WTC11 (cell line): Measurements from ENCODE around the gene ZMYND8. TPM values are rescaled to one million over a fixed set of nuclear protein-coding genes. Genes with fewer than 3 reads are reported as not detected.

ENCODE experiments used
- ATAC-seq: fragments of 200-7000 bp; cut with Tn5 transposase; 2 replicates; pipeline ENCODE4 v1.10.0; 2021; ENCODE audit warnings: mild to moderate bottlenecking, moderate library complexity
- CTCF ChIA-PET: fragments of 300-600 bp; sonication (Branson Sonifier 250); formaldehyde crosslinking; loops from one replicate; lab custom pipeline; 2021; ENCODE audit warnings: antibody characterized with exemption; lab: Charles Lee
- POLR2A ChIA-PET: fragments of 350-600 bp; sonication (Branson Sonifier 250); formaldehyde crosslinking; loops from one replicate; lab custom pipeline; 2021; ENCODE audit warnings: antibody characterized with exemption; lab: Charles Lee
- DNase-seq: peaks from one replicate; pipeline ENCODE4 v3.0.0; 2021; ENCODE audit warnings: low spot score
- H3K27ac Mint-ChIP-seq: 2 replicates; pipeline ENCODE4 v1.8.0; 2021; ENCODE audit warnings: mixed read lengths
- H3K27me3 Mint-ChIP-seq: 2 replicates; pipeline ENCODE4 v1.8.0; 2021; ENCODE audit warnings: low read depth, mild to moderate bottlenecking, moderate library complexity, mixed read lengths
- H3K36me3 Mint-ChIP-seq: 2 replicates; pipeline ENCODE4 v1.8.0; 2021; ENCODE audit warnings: mixed read lengths
- H3K4me1 Mint-ChIP-seq: 2 replicates; pipeline ENCODE4 v1.8.0; 2022; ENCODE audit warnings: mixed read lengths
- H3K4me3 Mint-ChIP-seq: 2 replicates; pipeline ENCODE4 v1.8.0; 2021; ENCODE audit warnings: mild to moderate bottlenecking, moderate library complexity, mixed read lengths
- H3K9me3 Mint-ChIP-seq: 2 replicates; pipeline ENCODE4 v1.8.0; 2021; ENCODE audit warnings: mixed read lengths
- AR ChIP-seq: fragments of 250-450 bp; sonication (Bioruptor Pico); IDR thresholded peaks from 2 replicates; pipeline ENCODE4 v1.9.0; 2021; ENCODE audit warnings: mild to moderate bottlenecking
- E2F5 ChIP-seq: sonication (generic); formaldehyde crosslinking; IDR thresholded peaks from 2 replicates; pipeline ENCODE4 v1.8.1; 2022; ENCODE audit warnings: mild to moderate bottlenecking, moderate library complexity, missing genetic modification reagents
- FOXJ3 ChIP-seq: sonication (generic); formaldehyde crosslinking; IDR thresholded peaks from 2 replicates; pipeline ENCODE4 v1.9.0; 2021; ENCODE audit warnings: missing genetic modification reagents, mild to moderate bottlenecking, borderline replicate concordance
- GABPB1 ChIP-seq: sonication (generic); formaldehyde crosslinking; IDR thresholded peaks from 2 replicates; pipeline ENCODE4 v1.8.1; 2023; ENCODE audit warnings: mild to moderate bottlenecking, missing genetic modification reagents
- GTF2I ChIP-seq: fragments of 250-450 bp; sonication (Bioruptor Pico); conservative IDR thresholded peaks from 2 replicates; pipeline ENCODE4 v1.4.0; 2021; ENCODE audit warnings: mild to moderate bottlenecking
- KAT7 ChIP-seq: sonication (generic); formaldehyde crosslinking; IDR thresholded peaks from 2 replicates; pipeline ENCODE4 v1.8.1; 2023; ENCODE audit warnings: missing genetic modification reagents, mild to moderate bottlenecking, borderline replicate concordance
- MXD4 ChIP-seq: fragments of 250-450 bp; sonication (Bioruptor Pico); IDR thresholded peaks from 2 replicates; pipeline ENCODE4 v1.8.0; 2021; ENCODE audit warnings: mild to moderate bottlenecking, moderate library complexity, borderline replicate concordance
- NFE2L1 ChIP-seq: sonication (generic); formaldehyde crosslinking; IDR thresholded peaks from 2 replicates; pipeline ENCODE4 v1.8.1; 2023; ENCODE audit warnings: missing genetic modification reagents
- PREB ChIP-seq: sonication (generic); formaldehyde crosslinking; IDR thresholded peaks from 2 replicates; pipeline ENCODE4 v1.8.1; 2022; ENCODE audit warnings: mild to moderate bottlenecking, missing genetic modification reagents, moderate library complexity, borderline replicate concordance
- RORB ChIP-seq: fragments of 250-450 bp; sonication (Bioruptor Pico); IDR thresholded peaks from 2 replicates; pipeline ENCODE4 v1.9.0; 2021; ENCODE audit warnings: mild to moderate bottlenecking
- SMAD3 ChIP-seq: sonication (generic); formaldehyde crosslinking; IDR thresholded peaks from 2 replicates; pipeline ENCODE4 v1.8.0; 2022; ENCODE audit warnings: missing genetic modification reagents, mild to moderate bottlenecking, borderline replicate concordance
- TEAD4 ChIP-seq: sonication (generic); formaldehyde crosslinking; IDR thresholded peaks from 2 replicates; pipeline ENCODE4 v1.8.0; 2022; ENCODE audit warnings: mild to moderate bottlenecking, missing genetic modification reagents
- USF1 ChIP-seq: sonication (generic); formaldehyde crosslinking; IDR thresholded peaks from 2 replicates; pipeline ENCODE4 v1.8.0; 2022; ENCODE audit warnings: mild to moderate bottlenecking, missing genetic modification reagents
- ZNF121 ChIP-seq: sonication (generic); formaldehyde crosslinking; IDR thresholded peaks from 2 replicates; pipeline ENCODE4 v1.8.0; 2023; ENCODE audit warnings: missing genetic modification reagents
- ZNF232 ChIP-seq: sonication (generic); formaldehyde crosslinking; IDR thresholded peaks from 2 replicates; pipeline ENCODE4 v1.8.0; 2022; ENCODE audit warnings: mild to moderate bottlenecking, missing genetic modification reagents
- ZNF263 ChIP-seq: sonication (generic); formaldehyde crosslinking; IDR thresholded peaks from 2 replicates; pipeline ENCODE4 v1.8.1; 2022; ENCODE audit warnings: low read depth, mild to moderate bottlenecking, moderate library complexity, missing genetic modification reagents
- ZNF416 ChIP-seq: fragments of 250-450 bp; sonication (Bioruptor Pico); IDR thresholded peaks from 2 replicates; pipeline ENCODE4 v1.9.0; 2021; ENCODE audit warnings: mild to moderate bottlenecking, inconsistent platforms
- ZNF671 ChIP-seq: fragments of 250-450 bp; sonication (Bioruptor Pico); IDR thresholded peaks from 2 replicates; pipeline ENCODE4 v1.8.0; 2021; ENCODE audit warnings: mild to moderate bottlenecking
- total RNA-seq: library from RNA; stranded (reverse); gene quantifications from 3 replicates; pipeline ENCODE4 v1.2.3, GENCODE V29; 2021
- TF ChIP-seq, protein P1 (sequence below): sonication (generic); formaldehyde crosslinking; IDR thresholded peaks from 2 replicates; pipeline ENCODE4 v1.8.1; 2022; ENCODE audit warnings: low read depth, mild to moderate bottlenecking, moderate library complexity, missing genetic modification reagents, borderline replicate concordance
- TF ChIP-seq, protein P2 (sequence below): sonication (generic); formaldehyde crosslinking; IDR thresholded peaks from 2 replicates; pipeline ENCODE4 v1.8.1; 2023; ENCODE audit warnings: mild to moderate bottlenecking, missing genetic modification reagents
- TF ChIP-seq, protein P3 (sequence below): sonication (generic); formaldehyde crosslinking; IDR thresholded peaks from 2 replicates; pipeline ENCODE4 v1.8.0; 2023; ENCODE audit warnings: missing genetic modification reagents, mild to moderate bottlenecking, borderline replicate concordance

ZMYND8 gene
- total RNA-seq, 1 experiment from 2014 or later = 114 TPM

- TF ChIP-seq, protein P1, sequence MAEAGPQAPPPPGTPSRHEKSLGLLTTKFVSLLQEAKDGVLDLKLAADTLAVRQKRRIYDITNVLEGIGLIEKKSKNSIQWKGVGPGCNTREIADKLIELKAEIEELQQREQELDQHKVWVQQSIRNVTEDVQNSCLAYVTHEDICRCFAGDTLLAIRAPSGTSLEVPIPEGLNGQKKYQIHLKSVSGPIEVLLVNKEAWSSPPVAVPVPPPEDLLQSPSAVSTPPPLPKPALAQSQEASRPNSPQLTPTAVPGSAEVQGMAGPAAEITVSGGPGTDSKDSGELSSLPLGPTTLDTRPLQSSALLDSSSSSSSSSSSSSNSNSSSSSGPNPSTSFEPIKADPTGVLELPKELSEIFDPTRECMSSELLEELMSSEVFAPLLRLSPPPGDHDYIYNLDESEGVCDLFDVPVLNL (CRISPR knock-in tag) = no peak
- TF ChIP-seq, protein P2, sequence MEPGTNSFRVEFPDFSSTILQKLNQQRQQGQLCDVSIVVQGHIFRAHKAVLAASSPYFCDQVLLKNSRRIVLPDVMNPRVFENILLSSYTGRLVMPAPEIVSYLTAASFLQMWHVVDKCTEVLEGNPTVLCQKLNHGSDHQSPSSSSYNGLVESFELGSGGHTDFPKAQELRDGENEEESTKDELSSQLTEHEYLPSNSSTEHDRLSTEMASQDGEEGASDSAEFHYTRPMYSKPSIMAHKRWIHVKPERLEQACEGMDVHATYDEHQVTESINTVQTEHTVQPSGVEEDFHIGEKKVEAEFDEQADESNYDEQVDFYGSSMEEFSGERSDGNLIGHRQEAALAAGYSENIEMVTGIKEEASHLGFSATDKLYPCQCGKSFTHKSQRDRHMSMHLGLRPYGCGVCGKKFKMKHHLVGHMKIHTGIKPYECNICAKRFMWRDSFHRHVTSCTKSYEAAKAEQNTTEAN (CRISPR knock-in tag) = no peak
- TF ChIP-seq ZNF121 (CRISPR knock-in tag) (no peak), ZNF263 (CRISPR knock-in tag) (no peak), E2F5 (no peak), ZNF671 (CRISPR knock-in tag) (no peak), RORB (CRISPR knock-in tag) (no peak), TEAD4 (no peak), GTF2I (CRISPR knock-in tag) (no peak), USF1 (CRISPR knock-in tag) (no peak), AR (no peak)
- TF ChIP-seq, protein P3, sequence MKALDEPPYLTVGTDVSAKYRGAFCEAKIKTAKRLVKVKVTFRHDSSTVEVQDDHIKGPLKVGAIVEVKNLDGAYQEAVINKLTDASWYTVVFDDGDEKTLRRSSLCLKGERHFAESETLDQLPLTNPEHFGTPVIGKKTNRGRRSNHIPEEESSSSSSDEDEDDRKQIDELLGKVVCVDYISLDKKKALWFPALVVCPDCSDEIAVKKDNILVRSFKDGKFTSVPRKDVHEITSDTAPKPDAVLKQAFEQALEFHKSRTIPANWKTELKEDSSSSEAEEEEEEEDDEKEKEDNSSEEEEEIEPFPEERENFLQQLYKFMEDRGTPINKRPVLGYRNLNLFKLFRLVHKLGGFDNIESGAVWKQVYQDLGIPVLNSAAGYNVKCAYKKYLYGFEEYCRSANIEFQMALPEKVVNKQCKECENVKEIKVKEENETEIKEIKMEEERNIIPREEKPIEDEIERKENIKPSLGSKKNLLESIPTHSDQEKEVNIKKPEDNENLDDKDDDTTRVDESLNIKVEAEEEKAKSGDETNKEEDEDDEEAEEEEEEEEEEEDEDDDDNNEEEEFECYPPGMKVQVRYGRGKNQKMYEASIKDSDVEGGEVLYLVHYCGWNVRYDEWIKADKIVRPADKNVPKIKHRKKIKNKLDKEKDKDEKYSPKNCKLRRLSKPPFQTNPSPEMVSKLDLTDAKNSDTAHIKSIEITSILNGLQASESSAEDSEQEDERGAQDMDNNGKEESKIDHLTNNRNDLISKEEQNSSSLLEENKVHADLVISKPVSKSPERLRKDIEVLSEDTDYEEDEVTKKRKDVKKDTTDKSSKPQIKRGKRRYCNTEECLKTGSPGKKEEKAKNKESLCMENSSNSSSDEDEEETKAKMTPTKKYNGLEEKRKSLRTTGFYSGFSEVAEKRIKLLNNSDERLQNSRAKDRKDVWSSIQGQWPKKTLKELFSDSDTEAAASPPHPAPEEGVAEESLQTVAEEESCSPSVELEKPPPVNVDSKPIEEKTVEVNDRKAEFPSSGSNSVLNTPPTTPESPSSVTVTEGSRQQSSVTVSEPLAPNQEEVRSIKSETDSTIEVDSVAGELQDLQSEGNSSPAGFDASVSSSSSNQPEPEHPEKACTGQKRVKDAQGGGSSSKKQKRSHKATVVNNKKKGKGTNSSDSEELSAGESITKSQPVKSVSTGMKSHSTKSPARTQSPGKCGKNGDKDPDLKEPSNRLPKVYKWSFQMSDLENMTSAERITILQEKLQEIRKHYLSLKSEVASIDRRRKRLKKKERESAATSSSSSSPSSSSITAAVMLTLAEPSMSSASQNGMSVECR = no peak
Observed at GRCh38 chr20:47285189-47285588, 71.3 kb downstream of the ZMYND8 start (continued).

DNA sequence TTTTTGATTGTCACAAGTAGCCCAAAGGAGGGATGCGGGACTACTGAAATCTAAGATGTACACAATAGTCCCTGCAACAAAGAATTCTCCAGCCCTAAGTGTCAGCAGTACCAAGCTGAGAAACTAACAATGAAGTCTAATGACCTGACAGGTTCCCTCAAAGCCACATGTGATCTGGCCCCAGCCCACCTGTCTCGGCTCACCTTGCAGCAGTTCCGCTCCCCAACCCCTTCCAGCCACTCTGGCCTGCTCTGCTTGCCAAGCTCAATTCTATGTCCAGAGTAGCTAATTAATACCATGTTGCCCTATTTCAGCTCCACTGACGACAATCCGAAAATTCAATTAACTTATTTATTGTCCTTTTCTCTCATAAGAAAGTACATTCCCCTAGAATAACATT lies 72.1 kb downstream of the ZMYND8 start:
- H3K36me3 Mint-ChIP-seq = peaks cover 87% of the 10 kb centered on the region

More for the DNA sequence above, 72.1 kb downstream of the ZMYND8 start:
- CTCF ChIA-PET = interaction anchor here (3.2 to 5.7 kb wide), 2 partner anchors 11 to 100 kb away, joined by 13 to 57 read pairs; no protein-coding TSS in a partner anchor
- ATAC-seq (no peak), DNase-seq (no peak)
- POLR2A ChIA-PET = interaction anchor here (0.9 kb wide), 1 partner anchor 14 kb away, joined by 4 read pairs; no protein-coding TSS in a partner anchor
- peaks cover 19% of the 10 kb centered on the region for H3K4me1 Mint-ChIP-seq
- no peaks in the 10 kb centered on the region for H3K9me3 Mint-ChIP-seq
- no peak overlapping the region for H3K4me3 Mint-ChIP-seq
- no peaks in the 10 kb centered on the region for H3K27me3 Mint-ChIP-seq
- TF ChIP-seq FOXJ3 (CRISPR knock-in tag) = no peak
- TF ChIP-seq GABPB1 = no peak
- no peak for TF ChIP-seq SMAD3 (CRISPR knock-in tag)
- TF ChIP-seq ZNF232 = no peak
- TF ChIP-seq ZNF121 (CRISPR knock-in tag) = no peak
- no peak for TF ChIP-seq MXD4 (CRISPR knock-in tag)
- no peak for TF ChIP-seq PREB
- TF ChIP-seq KAT7 = no peak
- TF ChIP-seq NFE2L1 (CRISPR knock-in tag) = no peak
- TF ChIP-seq ZNF416 (CRISPR knock-in tag) = no peak
- H3K27ac Mint-ChIP-seq = peak overlapping the region; percentile 65
